GM12878 (cell line): ENCODE measurements around the gene ITCH. TPM values are rescaled to one million over a fixed set of nuclear protein-coding genes. Genes with fewer than 3 reads are reported as not detected.

ENCODE experiments used
- ATAC-seq: fragments of 200-7000 bp; cut with Tn5 transposase; 3 replicates; pipeline ENCODE4 v1.9.1; 2020; ENCODE audit warnings: mild to moderate bottlenecking, moderate library complexity
- BruUV-seq: library from RNA; stranded (reverse); fragments of 400-500 nt; replicated peaks from 2 replicates; lab custom pipeline; 2021; lab: Mats Ljungman, UMichigan
- CTCF ChIA-PET: fragments of 300-600 bp; sonication (Branson Sonifier 250); formaldehyde crosslinking; extraction: SDS; loops from one replicate; lab custom pipeline; 2021; ENCODE audit warnings: inconsistent platforms; lab: Yijun Ruan, JAX
- POLR2A ChIA-PET: fragments of 350-600 bp; formaldehyde crosslinking; extraction: SDS; loops from one replicate; lab custom pipeline; 2021; ENCODE audit warnings: inconsistent platforms; lab: Charles Lee
- RAD21 ChIA-PET: fragments of 300-600 bp; sonication (Branson Sonifier 250); formaldehyde crosslinking; loops from one replicate; lab custom pipeline; 2023; ENCODE audit warnings: antibody characterized with exemption; ENCODE audit not compliant: unreplicated experiment; lab: Charles Lee
- SMC1A ChIA-PET: fragments of 300-600 bp; sonication (Branson Sonifier 250); formaldehyde crosslinking; loops from one replicate; lab custom pipeline; 2023; ENCODE audit not compliant: unreplicated experiment, uncharacterized antibody; lab: Charles Lee
- DNase-seq: peaks from one replicate; pipeline ENCODE4 v3.0.0-alpha.2; 2011; ENCODE audit warnings: low read depth, low spot score
- FAIRE-seq: peaks from 3 replicates; lab custom pipeline; 2011; peaks lifted over from hg19 to GRCh38; lab: Jason Lieb, UNC
- H2AFZ ChIP-seq: 2 replicates; pipeline ENCODE4 v1.6.0; 2011; ENCODE audit warnings: low read depth, low read length, control low read depth; ENCODE audit not compliant: control insufficient read depth
- H3K27ac ChIP-seq: 2 replicates; pipeline ENCODE4 v1.5.1; 2011; ENCODE audit warnings: control low read depth; ENCODE audit not compliant: control insufficient read depth, insufficient read depth
- H3K27me3 ChIP-seq, 2 experiments: replicated peaks in 1 of 2; 2 replicates each; pipeline versions ENCODE4 v1.6.0 to v1.6.1; 2011; ENCODE audit warnings: low read length in 1 of 2; ENCODE audit not compliant: control insufficient read depth in 2 of 2, insufficient read depth in 2 of 2
- H3K36me3 ChIP-seq, 2 experiments: 2 replicates each; pipeline ENCODE4 v1.5.1; 2011; ENCODE audit warnings: low read length in 1 of 2; ENCODE audit not compliant: control insufficient read depth in 2 of 2, insufficient read depth in 2 of 2
- H3K4me1 ChIP-seq: 2 replicates; pipeline ENCODE4 v1.6.1; 2011; ENCODE audit warnings: mild to moderate bottlenecking, low read length, moderate library complexity, mixed read lengths; ENCODE audit not compliant: control insufficient read depth, insufficient read depth
- H3K4me2 ChIP-seq: 2 replicates; pipeline ENCODE4 v1.6.0; 2011; ENCODE audit warnings: control low read depth; ENCODE audit not compliant: control insufficient read depth, insufficient read depth
- H3K4me3 ChIP-seq: fragments of 200-600 bp; sonication (generic); 2 replicates; pipeline ENCODE4 v1.5.1; 2016
- H3K79me2 ChIP-seq: 2 replicates; pipeline ENCODE4 v1.6.0; 2011; ENCODE audit warnings: low read length; ENCODE audit not compliant: control insufficient read depth, insufficient read depth
- H3K9ac ChIP-seq: 2 replicates; pipeline ENCODE4 v1.8.0; 2011; ENCODE audit warnings: low read length, control low read depth, mixed read lengths; ENCODE audit not compliant: control insufficient read depth, insufficient read depth
- H3K9me3 ChIP-seq: replicated peaks from 3 replicates; pipeline ENCODE4 v1.5.1; 2011; ENCODE audit warnings: mild to moderate bottlenecking, low read length; ENCODE audit not compliant: control insufficient read depth, insufficient read depth
- H4K20me1 ChIP-seq: 2 replicates; pipeline ENCODE4 v1.6.0; 2011; ENCODE audit not compliant: control insufficient read depth, insufficient read depth
- CBFB ChIP-seq: IDR thresholded peaks from 2 replicates; pipeline ENCODE4 v1.6.1; 2016; ENCODE audit warnings: antibody characterized with exemption, low read depth
- CEBPB ChIP-seq, 2 experiments: fragments of 150-350 bp in 1 of 2; IDR thresholded peaks; 2 replicates each; pipeline ENCODE4 v1.6.1; 2012 to 2014; ENCODE audit warnings: low read depth in 2 of 2, low read length in 2 of 2, borderline replicate concordance in 1 of 2, inconsistent platforms in 1 of 2
- CTCF ChIP-seq, 3 experiments: IDR thresholded peaks in 2 of 3; conservative IDR thresholded peaks in 1 of 3; 2 replicates each; pipeline ENCODE4 v1.5.1; 2011; ENCODE audit warnings: low read depth in 3 of 3, low read length in 3 of 3, mild to moderate bottlenecking in 3 of 3, control low read depth in 2 of 3, moderate library complexity in 2 of 3, inconsistent platforms in 1 of 3, mixed read lengths in 1 of 3; ENCODE audit not compliant: control insufficient read depth in 2 of 3, insufficient read depth in 1 of 3; ENCODE audit errors: extremely low read depth in 1 of 3
- E2F8 ChIP-seq: fragments of 450-650 bp; IDR thresholded peaks from 2 replicates; pipeline ENCODE4 v1.6.1; 2018; ENCODE audit warnings: mild to moderate bottlenecking, low read depth, moderate library complexity; ENCODE audit not compliant: partially characterized antibody
- GABPA ChIP-seq: IDR thresholded peaks from 2 replicates; pipeline ENCODE4 v1.6.1; 2014; ENCODE audit warnings: antibody characterized with exemption, low read depth, mild to moderate bottlenecking, inconsistent platforms
- HCFC1 ChIP-seq: fragments of 150-350 bp; IDR thresholded peaks from 2 replicates; pipeline ENCODE4 v1.6.1; 2014; ENCODE audit warnings: low read length
- SPI1 ChIP-seq: IDR thresholded peaks from 2 replicates; pipeline ENCODE4 v1.6.1; 2011; ENCODE audit warnings: low read depth, mild to moderate bottlenecking, low read length, moderate library complexity, borderline replicate concordance; ENCODE audit not compliant: insufficient read depth
- SREBF1 ChIP-seq: IDR thresholded peaks from 2 replicates; pipeline ENCODE4 v1.6.1; 2012; ENCODE audit warnings: mild to moderate bottlenecking, low read length
- TARDBP ChIP-seq: IDR thresholded peaks from 2 replicates; pipeline ENCODE4 v1.6.1; 2016; ENCODE audit warnings: borderline replicate concordance
- USF2 ChIP-seq: IDR thresholded peaks from 2 replicates; pipeline ENCODE4 v1.6.1; 2011; ENCODE audit warnings: low read depth, low read length, improper control_type of control experiment, borderline replicate concordance
- WRNIP1 ChIP-seq: IDR thresholded peaks from 2 replicates; pipeline ENCODE4 v1.6.1; 2011; ENCODE audit warnings: low read depth, low read length, improper control_type of control experiment, borderline replicate concordance
- YY1 ChIP-seq: IDR thresholded peaks from 2 replicates; pipeline ENCODE4 v1.6.1; 2011; ENCODE audit warnings: low read depth, mild to moderate bottlenecking, low read length
- ZBTB33 ChIP-seq: fragments of 450-650 bp; IDR thresholded peaks from 2 replicates; pipeline ENCODE4 v1.6.1; 2017; ENCODE audit warnings: mild to moderate bottlenecking
- ZNF217 ChIP-seq: fragments of 450-650 bp; IDR thresholded peaks from 2 replicates; pipeline ENCODE4 v1.6.1; 2017; ENCODE audit warnings: antibody characterized with exemption, mild to moderate bottlenecking
- WGBS: methylation state at CpG from one replicate; pipeline ENCODE4 v1.1.6; 2016; ENCODE audit warnings: low lambda C conversion rate; ENCODE audit not compliant: insufficient replicate concordance, insufficient coverage; ENCODE audit errors: missing lambda C conversion rate; 5-methylcytosine and 5-hydroxymethylcytosine counted together
- in situ Hi-C: fragments of 300-500 bp; cut with MboI; formaldehyde crosslinking; loops from 9 replicates; pipeline ENCODE4 v1.14.3; 2018; ENCODE audit warnings: mixed read lengths
- intact Hi-C: fragments of 100-400 bp; cut with micrococcal nuclease; formaldehyde crosslinking; loops from one replicate; pipeline ENCODE4 v1.14.2; 2022; ENCODE audit not compliant: unreplicated experiment
- polyA plus RNA-seq, 11 experiments: library from polyadenylated mRNA; depleted of rRNA in 4 of 11; unstranded in 6 of 11; stranded (reverse) in 5 of 11; fragments of >200 nt; fragmentation: Nextera tagmentation in 4 of 11; fragmentation: Illumina TruSeq in 1 of 11; extraction: Ambion mirVana in 4 of 11; extraction: Trizol in 1 of 11; gene quantifications; 1 replicate in 1 of 11; 2 replicates in 10 of 11; pipeline versions ENCODE4 v1.2.1 to v1.2.3, GENCODE V29; 2011 to 2016; ENCODE audit warnings: inconsistent platforms in 2 of 11, missing spikeins in 2 of 11, low read depth in 1 of 11
- total RNA-seq, 4 experiments: library from RNA; depleted of rRNA in 3 of 4; stranded (reverse); fragments of >200 nt in 3 of 4; fragmentation: Illumina TruSeq in 1 of 4; extraction: Trizol in 1 of 4; gene quantifications; 2 replicates each; pipeline versions ENCODE4 v1.2.1 to v1.2.3, GENCODE V29; 2013 to 2021

ITCH gene
- total and polyA plus RNA-seq, 10 of the 15 experiments (the other 5 are each of a cell fraction or from before 2014, with no cell fraction given), result 7.5 to 46.1 (median 21.5) TPM

GRCh38 chr20:34368547-34368946, 5.5 kb downstream of the ITCH start:
- Histone ChIP-seq H3K9ac (no peak overlapping the region), H2AFZ (no peak overlapping the region), H3K79me2 (peaks cover 38% of the 10 kb centered on the region), H3K27ac (no peak overlapping the region), H3K9me3 (no peaks in the 10 kb centered on the region), H3K27me3 (no peaks in the 10 kb centered on the region), H4K20me1 (no peaks in the 10 kb centered on the region), H3K4me3 (no peak overlapping the region), H3K4me2 (no peak overlapping the region), H3K4me1 (peaks cover 20% of the 10 kb centered on the region), H3K36me3 (peaks cover 0 to 8% of the 10 kb centered on the region in 2 experiments; a peak in 3 of 4 replicates)
- SMC1A ChIA-PET, result interaction anchor here (0.6 to 1.1 kb wide), 4 partner anchors 24 to 60 kb away, joined by 3 read pairs; no protein-coding TSS in a partner anchor
- 99% methylated on average over 4 of the region's 4 CpGs for WGBS
- DNase-seq (no peak), FAIRE-seq (no peak), ATAC-seq (no peak)
- in situ Hi-C loops, result no loop called here
- intact Hi-C loops, result loop anchor here (5.0 kb wide), 2 partner anchors 49 to 149 kb away; partner anchors contain the start of gene DYNLRB1
- TF ChIP-seq SREBF1, result no peak
- TF ChIP-seq CTCF (IDR thresholded peaks at IDR 0.05 in 2 of 3, conservative IDR thresholded peaks at IDR 0.05 in 1 of 3; ENCODE audit: control insufficient read depth in 2 of 3, extremely low read depth in 1 of 3, insufficient read depth in 1 of 3, low read depth in 3 of 3, low read length in 3 of 3), result no peak
- TF ChIP-seq CBFB, result no peak
- TF ChIP-seq WRNIP1, result no peak
- no peak for TF ChIP-seq YY1
- no peak for TF ChIP-seq HCFC1
- TF ChIP-seq ZBTB33, result no peak
- TF ChIP-seq USF2, result no peak
- no peak for TF ChIP-seq E2F8
- TF ChIP-seq CEBPB (IDR thresholded peaks at IDR 0.05; ENCODE audit: borderline replicate concordance in 1 of 2, low read depth in 2 of 2, low read length in 2 of 2), result no peak
- TF ChIP-seq GABPA, result no peak
- no peak for TF ChIP-seq TARDBP
- no peak for TF ChIP-seq ZNF217
- TF ChIP-seq SPI1, result no peak
- CTCF ChIA-PET, result interaction anchor here (1.0 kb wide), 1 partner anchor 32 kb away, joined by 3 read pairs; no protein-coding TSS in a partner anchor
- POLR2A ChIA-PET, result interaction anchor here (0.6 kb wide), 1 partner anchor 10 kb away, joined by 7 read pairs; no protein-coding TSS in a partner anchor
- RAD21 ChIA-PET, result no interaction called here
- BruUV-seq, result no TSS peak
